Stimulated activated naive CD4-positive, alpha-beta T cell (primary cell): ENCODE results near the gene CXCL5.
"Not testable (repeated sequence)": the region's sequence is repeated elsewhere in the genome, so short reads cannot be mapped to it uniquely, and the experiment has no call there.

Source experiments
- DNase-seq, 6 experiments: peaks; one replicate each; lab custom pipeline; 2025; lab: John Stamatoyannopoulos, UW

The CXCL5 gene

GRCh38 chr4:74015126-74015780 is 16.8 kb upstream of the CXCL5 start:
- DNase-seq = no peak

DNA sequence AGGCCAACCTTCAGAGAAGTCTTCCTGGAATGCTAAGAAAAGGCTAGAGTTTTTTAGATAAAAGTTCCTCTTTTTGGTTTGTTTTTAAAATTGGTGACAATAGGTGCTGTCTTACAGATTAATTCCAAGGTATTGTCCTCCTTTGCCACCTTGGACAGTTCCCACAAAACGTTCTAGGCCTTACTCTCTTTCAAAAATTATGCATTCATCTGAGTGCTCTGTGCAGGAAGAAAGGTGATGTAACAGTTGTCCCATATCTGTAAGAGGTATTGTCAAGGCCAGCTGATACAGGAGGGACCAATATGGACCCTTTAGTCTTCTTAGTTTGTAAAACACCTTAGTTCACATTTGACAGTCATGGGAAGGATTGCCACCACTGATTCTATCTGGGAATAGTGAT is 15.9 kb upstream of the CXCL5 start:
- DNase-seq = no peak

DNA sequence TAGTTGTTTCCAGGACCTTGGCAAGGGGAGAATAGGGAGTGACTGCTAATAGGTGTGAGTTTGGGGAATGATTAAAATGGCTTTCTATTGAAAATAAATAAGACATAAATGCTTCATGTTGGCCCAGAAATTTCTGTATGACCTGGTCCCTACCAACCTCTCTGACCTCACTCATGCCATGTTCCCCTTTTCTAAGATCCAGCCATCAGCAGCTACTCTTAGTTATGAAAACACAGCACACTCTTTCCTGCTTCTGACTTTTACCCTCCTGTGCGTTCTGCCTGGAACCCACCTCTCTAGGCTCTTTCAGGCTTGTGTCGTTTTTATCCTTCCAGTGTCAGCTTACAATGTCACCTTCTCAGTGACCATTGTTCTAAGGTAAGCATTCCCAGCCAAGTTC is 14.8 kb upstream of the CXCL5 start:
- DNase-seq = no peak

GRCh38 chr4:74012130-74012529 is 13.7 kb upstream of the CXCL5 start:
- DNase-seq = no peak

DNA sequence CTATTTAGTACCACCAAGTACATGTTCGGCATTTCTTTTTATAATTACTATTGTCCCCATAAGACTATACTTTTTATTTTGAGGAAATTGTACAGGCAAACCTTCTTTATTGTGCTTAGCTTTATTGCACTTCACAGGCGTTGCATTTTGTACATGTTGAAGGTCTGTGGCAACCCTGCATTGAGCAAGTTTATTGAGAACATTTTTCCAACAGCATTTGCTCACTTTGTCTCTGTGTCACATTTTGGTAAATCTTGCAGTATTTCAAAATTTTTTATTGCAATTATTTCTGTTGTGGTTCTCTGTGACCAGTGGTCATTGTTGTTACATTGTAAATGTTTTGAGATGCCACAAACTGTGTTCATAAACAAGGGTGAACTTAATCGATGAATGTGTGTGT is 10.8 kb upstream of the CXCL5 start:
- DNase-seq = no peak

- DNase-seq = no peak
Measured at GRCh38 chr4:74006009-74006476, 7.6 kb upstream of the CXCL5 start.

GRCh38 chr4:74005528-74005927 is 7.1 kb upstream of the CXCL5 start:
- no peak for DNase-seq

DNA sequence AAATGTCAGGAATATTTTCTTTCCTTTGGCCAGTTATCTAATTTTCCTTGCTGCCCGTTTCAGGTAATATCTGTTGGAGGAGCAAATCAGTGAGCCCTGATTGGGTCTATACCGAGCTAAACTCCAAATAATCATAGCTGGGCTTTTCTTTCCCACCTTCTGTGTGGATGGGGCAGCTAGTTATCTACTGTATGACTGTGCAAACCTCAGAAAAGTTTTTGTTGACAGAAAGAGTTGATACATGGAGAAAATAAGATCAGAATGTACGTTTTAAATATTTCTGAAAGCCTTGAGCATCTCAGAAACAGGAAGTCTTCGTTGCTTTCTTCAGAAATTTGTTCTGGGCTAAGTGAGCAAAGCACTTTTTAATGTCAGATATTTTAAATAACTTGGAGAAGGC is 6.2 kb upstream of the CXCL5 start:
- no peak for DNase-seq

- DNase-seq = no peak
Measured at GRCh38 chr4:74000301-74000700, 1.8 kb upstream of the CXCL5 start.

GRCh38 chr4:73992050-73992449 is 6.4 kb downstream of the CXCL5 start:
- no peak for DNase-seq

- no peak for DNase-seq
Measured at GRCh38 chr4:73991742-73992000, 6.8 kb downstream of the CXCL5 start.

GRCh38 chr4:73990988-73991741 is 7.3 kb downstream of the CXCL5 start:
- DNase-seq = no peak

DNA sequence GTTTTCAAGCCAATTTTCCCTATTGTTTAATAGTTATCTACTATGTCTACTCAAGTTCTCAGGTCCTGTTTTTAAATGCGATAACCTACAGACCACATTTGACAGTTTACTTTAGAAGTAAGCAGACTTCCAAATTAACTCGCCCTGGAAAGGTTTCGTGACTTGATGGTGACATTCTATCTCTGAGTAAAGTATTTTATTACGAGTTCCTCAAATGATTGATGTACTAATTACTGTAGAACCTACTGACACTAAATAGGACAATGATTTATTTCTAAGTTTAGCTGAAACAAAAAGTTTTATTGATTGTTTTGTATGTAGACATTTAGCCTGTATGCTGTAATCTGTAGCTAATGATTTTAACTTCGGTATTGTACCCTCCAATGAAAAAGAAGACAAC is 8.5 kb downstream of the CXCL5 start:
- DNase-seq = no peak

- DNase-seq = no peak
Measured at GRCh38 chr4:73989031-73989430, 9.4 kb downstream of the CXCL5 start.

GRCh38 chr4:73988061-73988460 is 10.4 kb downstream of the CXCL5 start, which contains the start of gene PPBP:
PPBP (minus strand) TSS chr4:73988190; CDS start chr4:73988103, 87 bp downstream.
- DNase-seq = no peak

- no peak for DNase-seq
Measured at GRCh38 chr4:73985528-73985852, 13.0 kb downstream of the CXCL5 start.

DNA sequence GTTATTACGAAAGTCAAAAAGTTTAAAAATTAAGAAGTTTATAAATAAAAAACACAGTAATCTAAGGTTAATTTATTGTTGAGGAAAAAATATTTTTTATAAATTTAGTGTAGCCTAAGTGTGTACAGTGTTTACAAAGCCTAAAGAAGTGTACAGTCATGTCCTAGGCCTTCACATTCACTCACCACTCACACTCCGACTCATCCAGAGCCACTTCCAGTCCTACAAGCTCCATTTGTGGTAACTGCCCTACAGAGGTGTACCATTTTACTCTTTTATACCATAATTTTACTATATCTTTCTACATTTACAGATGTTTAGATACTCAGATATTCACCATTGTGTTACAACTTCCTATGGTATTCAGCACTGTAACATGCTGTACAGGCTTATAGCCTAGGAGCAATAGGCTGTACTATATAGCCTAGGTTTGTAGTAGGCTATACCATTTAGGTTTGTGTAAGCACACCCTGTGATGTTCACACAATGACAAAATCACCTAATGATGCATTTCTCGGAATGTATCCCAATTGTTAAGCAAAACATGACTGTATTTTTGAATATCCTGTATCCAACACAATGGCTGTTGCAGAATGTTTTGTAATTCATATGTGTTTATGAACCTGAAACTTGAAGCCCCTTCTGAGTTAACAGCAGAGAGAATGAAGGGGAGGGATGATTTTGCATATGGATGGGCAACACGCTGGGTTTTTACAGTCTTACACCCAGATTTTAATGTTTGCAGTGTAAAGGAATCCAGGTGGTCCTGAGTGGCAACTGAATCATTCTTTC is 13.5 kb downstream of the CXCL5 start:
- no peak for DNase-seq

- DNase-seq = not testable (repeated sequence)
Measured at GRCh38 chr4:73981175-73981574, 17.3 kb downstream of the CXCL5 start.

DNA sequence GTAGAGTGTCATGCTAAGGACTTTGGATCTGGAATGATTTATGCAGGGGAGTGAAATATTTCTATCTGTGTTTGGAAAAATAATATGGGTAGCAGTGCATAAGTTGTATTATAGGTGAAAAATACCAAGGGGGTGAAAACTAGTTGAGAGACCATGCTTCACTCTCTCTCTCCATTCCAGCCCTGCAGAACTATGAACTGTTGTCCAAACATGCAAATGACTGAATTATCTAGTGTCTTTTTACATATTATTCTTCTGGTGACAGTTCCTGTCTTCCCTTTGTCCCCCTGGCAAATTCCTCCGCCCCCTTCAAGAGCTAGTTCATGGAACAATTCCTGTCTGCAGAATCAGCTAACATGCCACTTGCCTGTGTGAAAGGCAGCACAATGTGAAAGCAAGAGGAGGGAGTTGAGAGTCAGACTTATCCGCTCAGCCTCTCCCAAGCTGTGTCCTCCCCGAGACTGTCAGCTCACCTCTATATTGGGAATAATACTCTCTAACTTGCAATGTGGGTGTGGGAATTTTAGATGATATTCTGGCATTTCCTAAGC is 19.0 kb downstream of the CXCL5 start:
- no peak for DNase-seq

GRCh38 chr4:73978886-73979285 is 19.6 kb downstream of the CXCL5 start:
- no peak for DNase-seq

GRCh38 chr4:73976716-73977115 is 21.8 kb downstream of the CXCL5 start:
- DNase-seq = no peak

DNA sequence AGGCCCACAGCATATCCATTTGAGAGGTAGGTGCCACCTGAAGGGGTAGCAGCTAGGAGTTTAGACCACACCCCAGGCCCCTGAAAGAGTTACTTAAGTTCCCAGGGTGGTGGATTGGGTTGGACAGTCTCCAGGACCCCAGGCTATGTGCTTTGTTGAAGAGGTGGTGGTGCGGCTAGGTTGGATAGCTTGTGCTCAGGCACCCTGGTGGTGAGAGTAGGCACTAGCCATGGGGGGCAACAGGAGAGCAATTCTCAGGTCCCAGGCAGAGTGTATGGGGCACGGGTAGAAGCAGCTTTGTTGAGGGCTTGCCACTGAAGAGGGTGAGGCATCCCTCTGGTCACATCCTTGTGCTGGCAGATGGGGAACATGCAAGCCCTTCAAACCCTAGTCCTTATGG is 22.3 kb downstream of the CXCL5 start:
- DNase-seq = no peak

DNA sequence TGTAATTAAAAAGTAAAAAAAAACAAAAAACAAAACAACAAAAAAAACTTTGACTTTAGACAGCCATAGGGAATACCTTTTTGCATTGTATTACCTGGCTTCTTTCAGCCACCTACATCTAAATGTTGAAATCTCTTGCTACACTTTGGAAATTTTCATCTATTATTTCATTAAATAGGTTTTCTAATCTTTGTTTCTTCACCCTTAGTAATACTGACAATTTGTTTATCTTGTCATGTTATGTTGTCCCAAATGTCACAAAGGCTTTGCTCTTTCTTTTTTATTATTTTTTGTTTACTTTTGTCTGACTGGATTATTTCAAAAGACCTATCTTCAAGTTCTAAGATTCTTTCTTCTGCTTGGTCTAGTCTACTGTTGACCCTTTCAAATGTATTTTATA is 24.1 kb downstream of the CXCL5 start:
- DNase-seq = no peak
